ENCODE data around the gene PARD3B. TPM values are rescaled to one million over a fixed set of nuclear protein-coding genes. Genes with fewer than 3 reads are reported as not detected.

Gene PARD3B
- total and polyA plus RNA-seq, 2 of the 4 experiments (the other 2 are of a cell fraction) = 3.3 to 15.6 TPM

DNA sequence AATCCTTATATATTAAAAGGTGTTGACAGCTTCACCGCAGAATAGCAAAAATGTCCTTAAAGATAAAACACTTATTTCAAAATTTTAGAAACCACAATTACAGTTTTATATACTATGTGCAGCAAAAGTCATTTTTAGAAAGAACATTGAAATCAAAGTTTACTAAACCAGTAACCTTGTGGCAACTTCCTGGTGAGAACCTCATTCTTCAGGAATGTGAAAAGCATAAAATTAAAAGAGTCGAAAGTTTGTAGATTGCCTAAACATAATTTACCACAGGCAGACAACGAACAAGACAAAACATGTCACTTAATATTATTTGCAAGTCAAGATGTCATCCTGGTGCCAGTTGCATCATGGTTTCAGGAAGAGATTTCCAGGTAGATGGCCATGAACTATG is 1028.7 kb downstream of the PARD3B start:
- H2BK5ac ChIP-seq (ENCODE audit: low read depth, low read length, poor library complexity, severe bottlenecking) = no peak overlapping the region
- no peaks in the 10 kb centered on the region for H3K27me3 ChIP-seq (ENCODE audit: control insufficient read depth, insufficient read depth, low read length)
- H2AK5ac ChIP-seq (ENCODE audit: low read depth, low read length) = no peak overlapping the region
- H3K36me3 ChIP-seq (ENCODE audit: control insufficient read depth, insufficient read depth, low read length) = no peaks in the 10 kb centered on the region
- no peak overlapping the region for H3K9ac ChIP-seq (ENCODE audit: low read depth, low read length)
- H2BK120ac ChIP-seq (ENCODE audit: low read depth, low read length) = peak overlapping the region; percentile 14; the same call in 1 of the 2 replicates
- H3K14ac ChIP-seq (replicated peaks; ENCODE audit: low read depth, low read length) = no peak overlapping the region; the same call in 1 of the 2 replicates
- H3K18ac ChIP-seq (ENCODE audit: low read depth, low read length) = no peak overlapping the region
- H3K23ac ChIP-seq (ENCODE audit: low read depth, low read length) = no peak overlapping the region
- H3K9me1 ChIP-seq (ENCODE audit: insufficient read depth, low read length) = 0 out of 2 replicates have a peak, but pooled peaks cover 9% of the 10 kb centered on the region
- no CpG with 5 or more reads among the region's 3 CpGs for WGBS, 2 experiments (ENCODE audit: extremely low coverage in 2 of 2, insufficient read length in 1 of 2)
- dilution Hi-C loops (cut with HindIII; ENCODE audit: low sequenced_read_pairs, unreplicated experiment) (no loop called here), intact Hi-C loops (cut with micrococcal nuclease) (no loop called here), in situ Hi-C loops (cut with MboI; ENCODE audit: low sequenced_read_pairs) (no loop called here)
- H3K79me1 ChIP-seq (ENCODE audit: low read depth in 1 of 2, low read length in 2 of 2) = no peaks in the 10 kb centered on the region
- H2BK15ac ChIP-seq (ENCODE audit: low read depth, low read length) = no peak overlapping the region
- ATAC-seq (ENCODE audit: low read depth) (no peak), DNase-seq (no peak)
- CTCF ChIA-PET = no interaction called here
- H3K4ac ChIP-seq (ENCODE audit: low read depth, low read length) = peak overlapping the region; percentile 56; the same call in 1 of the 2 replicates
- no peak overlapping the region for H3K27ac ChIP-seq (ENCODE audit: insufficient read depth, low read length)
- no peak overlapping the region for H2BK20ac ChIP-seq (ENCODE audit: low read depth, low read length)
- H3K4me1 ChIP-seq (ENCODE audit: control insufficient read depth, insufficient read depth, low read length) = no peaks in the 10 kb centered on the region; the same call in 1 of the 2 replicates
- no TSS peak for BruUV-seq (replicated peaks)
- peak overlapping the region in 1 of 2 experiments; percentile 57; a peak in 1 of 4 replicates for H4K8ac ChIP-seq (ENCODE audit: low read depth in 2 of 2, low read length in 2 of 2)
- H2AFZ ChIP-seq (replicated peaks; ENCODE audit: low read length, poor library complexity) = no peak overlapping the region
- H3K9me3 ChIP-seq (ENCODE audit: control insufficient read depth, insufficient read depth, low read length) = no peaks in the 10 kb centered on the region
- no peak overlapping the region for H3K4me3 ChIP-seq (ENCODE audit: insufficient read depth, low read depth, low read length)
- TF ChIP-seq MXI1 (IDR thresholded peaks at IDR 0.05; ENCODE audit: borderline replicate concordance, low read depth, low read length) = no peak
- no peak for TF ChIP-seq RCOR1 (IDR thresholded peaks at IDR 0.05; ENCODE audit: insufficient replicate concordance, low read length)
- TF ChIP-seq NFE2L2 (IDR thresholded peaks at IDR 0.05; ENCODE audit: low read depth, low read length) = no peak
- TF ChIP-seq SMC3 (IDR thresholded peaks at IDR 0.05; ENCODE audit: low read depth, low read length) = no peak
- TF ChIP-seq, protein P1, sequence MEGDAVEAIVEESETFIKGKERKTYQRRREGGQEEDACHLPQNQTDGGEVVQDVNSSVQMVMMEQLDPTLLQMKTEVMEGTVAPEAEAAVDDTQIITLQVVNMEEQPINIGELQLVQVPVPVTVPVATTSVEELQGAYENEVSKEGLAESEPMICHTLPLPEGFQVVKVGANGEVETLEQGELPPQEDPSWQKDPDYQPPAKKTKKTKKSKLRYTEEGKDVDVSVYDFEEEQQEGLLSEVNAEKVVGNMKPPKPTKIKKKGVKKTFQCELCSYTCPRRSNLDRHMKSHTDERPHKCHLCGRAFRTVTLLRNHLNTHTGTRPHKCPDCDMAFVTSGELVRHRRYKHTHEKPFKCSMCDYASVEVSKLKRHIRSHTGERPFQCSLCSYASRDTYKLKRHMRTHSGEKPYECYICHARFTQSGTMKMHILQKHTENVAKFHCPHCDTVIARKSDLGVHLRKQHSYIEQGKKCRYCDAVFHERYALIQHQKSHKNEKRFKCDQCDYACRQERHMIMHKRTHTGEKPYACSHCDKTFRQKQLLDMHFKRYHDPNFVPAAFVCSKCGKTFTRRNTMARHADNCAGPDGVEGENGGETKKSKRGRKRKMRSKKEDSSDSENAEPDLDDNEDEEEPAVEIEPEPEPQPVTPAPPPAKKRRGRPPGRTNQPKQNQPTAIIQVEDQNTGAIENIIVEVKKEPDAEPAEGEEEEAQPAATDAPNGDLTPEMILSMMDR (conservative IDR thresholded peaks at IDR 0.05; ENCODE audit: low read depth, low read length) = no peak
- no peak for TF ChIP-seq RAD21 (IDR thresholded peaks at IDR 0.05; ENCODE audit: low read length)
- no peak for TF ChIP-seq RFX5 (IDR thresholded peaks at IDR 0.05; ENCODE audit: low read depth, low read length)
- no peak for TF ChIP-seq POLR2A (IDR thresholded peaks at IDR 0.05; ENCODE audit: low read depth, low read length)
- TF ChIP-seq, protein P2, sequence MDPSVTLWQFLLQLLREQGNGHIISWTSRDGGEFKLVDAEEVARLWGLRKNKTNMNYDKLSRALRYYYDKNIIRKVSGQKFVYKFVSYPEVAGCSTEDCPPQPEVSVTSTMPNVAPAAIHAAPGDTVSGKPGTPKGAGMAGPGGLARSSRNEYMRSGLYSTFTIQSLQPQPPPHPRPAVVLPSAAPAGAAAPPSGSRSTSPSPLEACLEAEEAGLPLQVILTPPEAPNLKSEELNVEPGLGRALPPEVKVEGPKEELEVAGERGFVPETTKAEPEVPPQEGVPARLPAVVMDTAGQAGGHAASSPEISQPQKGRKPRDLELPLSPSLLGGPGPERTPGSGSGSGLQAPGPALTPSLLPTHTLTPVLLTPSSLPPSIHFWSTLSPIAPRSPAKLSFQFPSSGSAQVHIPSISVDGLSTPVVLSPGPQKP (IDR thresholded peaks at IDR 0.05; ENCODE audit: borderline replicate concordance, low read depth, low read length) = no peak
- no peak for TF ChIP-seq MAFK (IDR thresholded peaks at IDR 0.05; ENCODE audit: low read depth, low read length)
- TF ChIP-seq CHD1 (IDR thresholded peaks at IDR 0.05; ENCODE audit: low read depth, low read length) = no peak
- TF ChIP-seq CEBPB (IDR thresholded peaks at IDR 0.05; ENCODE audit: low read depth, low read length) = no peak
- no peak for TF ChIP-seq BHLHE40 (IDR thresholded peaks at IDR 0.05; ENCODE audit: low read depth, low read length)
- TF ChIP-seq, protein P3, sequence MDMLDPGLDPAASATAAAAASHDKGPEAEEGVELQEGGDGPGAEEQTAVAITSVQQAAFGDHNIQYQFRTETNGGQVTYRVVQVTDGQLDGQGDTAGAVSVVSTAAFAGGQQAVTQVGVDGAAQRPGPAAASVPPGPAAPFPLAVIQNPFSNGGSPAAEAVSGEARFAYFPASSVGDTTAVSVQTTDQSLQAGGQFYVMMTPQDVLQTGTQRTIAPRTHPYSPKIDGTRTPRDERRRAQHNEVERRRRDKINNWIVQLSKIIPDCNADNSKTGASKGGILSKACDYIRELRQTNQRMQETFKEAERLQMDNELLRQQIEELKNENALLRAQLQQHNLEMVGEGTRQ (IDR thresholded peaks at IDR 0.05; ENCODE audit: low read depth, low read length) = no peak
- no peak for TF ChIP-seq FOS (IDR thresholded peaks at IDR 0.05; ENCODE audit: low read depth, low read length)
- no peak for TF ChIP-seq MAZ (IDR thresholded peaks at IDR 0.05; ENCODE audit: borderline replicate concordance, low read depth, low read length)
- no peak overlapping the region for H3K4me2 ChIP-seq (ENCODE audit: low read depth, low read length)
- no peak overlapping the region for H4K5ac ChIP-seq (ENCODE audit: low read depth, low read length)
- H4K20me1 ChIP-seq (ENCODE audit: insufficient read depth, low read length) = no peaks in the 10 kb centered on the region
- 0 out of 2 replicates have a peak overlapping the region, but pooled peaks have one; percentile 31 for H4K91ac ChIP-seq (ENCODE audit: insufficient read depth, low read depth, low read length)
- H2AK9ac ChIP-seq (replicated peaks; ENCODE audit: low read depth, low read length, poor library complexity) = no peak overlapping the region
- POLR2A ChIA-PET (ENCODE audit: unreplicated experiment) = no interaction called here
- no peak overlapping the region for H3K56ac ChIP-seq (ENCODE audit: extremely low read depth, insufficient read depth, low read length)
